Lower lobe of right lung (tissue), 2 donors: Measurements from ENCODE around the gene CORO6. TPM values are rescaled to one million over a fixed set of nuclear protein-coding genes. Genes with fewer than 3 reads are reported as not detected.

Source experiments
- ATAC-seq, 2 donors: fragments of 200-7000 bp; cut with Tn5 transposase; one replicate each; pipeline ENCODE4 v1.9.1; 2020 to 2022; ENCODE audit warnings: mild to moderate bottlenecking in 2 of 2, moderate library complexity in 2 of 2
- DNase-seq: peaks from one replicate; pipeline ENCODE4 v3.0.0-alpha.2; 2020
- H3K27ac ChIP-seq: fragments of 200-600 bp; one replicate; pipeline ENCODE4 v1.8.0; 2022
- H3K27me3 ChIP-seq: fragments of 200-600 bp; one replicate; pipeline ENCODE4 v1.8.0; 2022; ENCODE audit warnings: low read depth
- H3K36me3 ChIP-seq: fragments of 200-600 bp; one replicate; pipeline ENCODE4 v1.8.0; 2022; ENCODE audit warnings: mild to moderate bottlenecking
- H3K4me1 ChIP-seq: fragments of 200-600 bp; one replicate; pipeline ENCODE4 v1.8.0; 2022
- H3K4me3 ChIP-seq: fragments of 200-600 bp; one replicate; pipeline ENCODE4 v1.8.0; 2022; ENCODE audit warnings: mild to moderate bottlenecking
- H3K9me3 ChIP-seq: fragments of 200-600 bp; one replicate; pipeline ENCODE4 v1.8.0; 2022
- intact Hi-C: fragments of 100-400 bp; cut with DNase I; formaldehyde crosslinking; loops from one replicate; pipeline ENCODE4 v1.11.0; 2022
- long read RNA-seq: library from polyadenylated mRNA; unstranded; transcript quantifications from one replicate; pipeline ENCODE4 v2.0.0, GENCODE V29; 2021
- total RNA-seq: library from RNA; stranded (reverse); fragmentation: NEBNext Ultra II Directional; extraction: Animal tissue kit (Norgen Biotek cat#: 25700); gene quantifications from one replicate; pipeline ENCODE4 v1.2.1, GENCODE V29; 2021
- TF ChIP-seq, protein P1 (sequence below): fragments of 200-600 bp; IDR thresholded peaks from one replicate; pipeline ENCODE4 v1.8.0; 2022; ENCODE audit warnings: antibody characterized with exemption, mild to moderate bottlenecking
- donor health status: DM: no; HTN: yes; CAD: no; lungs with severe emphysema.

CORO6 gene
- 6.6 TPM for total RNA-seq
- long read RNA-seq, partial matches to known transcripts, result 4 of 19 reads
- long read RNA-seq, other reads (novel, unspliced or antisense), result 13 of 19 reads

DNA sequence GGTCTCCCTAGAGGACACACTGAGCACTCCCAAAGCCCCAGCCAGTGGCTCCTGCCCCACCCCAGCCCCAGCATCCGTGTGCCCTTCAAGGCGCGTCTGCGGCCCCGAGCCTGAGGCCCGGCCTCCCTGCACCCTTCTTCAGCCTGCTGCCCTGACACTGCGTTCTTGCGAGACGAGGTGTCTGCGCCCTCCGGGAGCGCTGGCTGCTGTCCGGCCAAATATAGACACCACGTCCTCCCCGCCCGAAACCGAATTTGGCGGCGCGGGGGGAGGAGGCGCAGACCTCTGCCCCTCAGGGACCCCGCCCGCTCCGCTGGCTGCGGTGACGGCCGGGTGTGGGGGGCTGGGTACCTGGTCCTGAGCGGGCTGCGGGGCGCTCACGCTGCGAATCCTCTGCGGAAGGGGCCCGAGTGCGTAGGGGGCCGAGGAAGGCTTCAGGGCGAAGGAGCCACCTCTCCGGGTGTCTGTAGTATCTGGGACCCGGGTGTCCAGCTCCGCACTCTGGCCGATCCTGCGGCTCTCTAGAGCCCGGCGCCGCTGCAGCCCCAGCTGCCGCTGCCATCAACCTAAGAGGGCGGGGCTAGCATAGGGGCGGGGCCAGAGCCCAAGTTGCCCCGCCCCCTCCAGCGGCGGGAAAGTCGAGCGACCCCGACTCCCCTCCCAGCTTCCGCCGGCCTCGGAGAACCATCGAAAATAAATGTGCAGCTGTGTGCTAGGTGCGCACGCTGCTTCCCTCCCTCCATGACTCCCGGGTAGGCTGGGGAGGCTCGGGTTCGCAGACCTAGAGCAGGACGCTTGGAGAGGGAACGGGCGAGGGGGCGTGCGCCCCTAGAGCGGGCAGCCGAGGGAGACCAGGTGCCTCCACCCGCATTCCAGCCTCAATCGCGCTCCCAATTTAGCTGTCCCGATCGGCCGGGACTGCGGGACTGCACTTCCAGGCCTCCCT, at the start of gene CORO6:
TSS of gene CORO6 (minus strand) at position 576 of the 946 bp plus-strand sequence. CDS start 1,491 bp downstream, outside the sequence.
- TF ChIP-seq, protein P1, sequence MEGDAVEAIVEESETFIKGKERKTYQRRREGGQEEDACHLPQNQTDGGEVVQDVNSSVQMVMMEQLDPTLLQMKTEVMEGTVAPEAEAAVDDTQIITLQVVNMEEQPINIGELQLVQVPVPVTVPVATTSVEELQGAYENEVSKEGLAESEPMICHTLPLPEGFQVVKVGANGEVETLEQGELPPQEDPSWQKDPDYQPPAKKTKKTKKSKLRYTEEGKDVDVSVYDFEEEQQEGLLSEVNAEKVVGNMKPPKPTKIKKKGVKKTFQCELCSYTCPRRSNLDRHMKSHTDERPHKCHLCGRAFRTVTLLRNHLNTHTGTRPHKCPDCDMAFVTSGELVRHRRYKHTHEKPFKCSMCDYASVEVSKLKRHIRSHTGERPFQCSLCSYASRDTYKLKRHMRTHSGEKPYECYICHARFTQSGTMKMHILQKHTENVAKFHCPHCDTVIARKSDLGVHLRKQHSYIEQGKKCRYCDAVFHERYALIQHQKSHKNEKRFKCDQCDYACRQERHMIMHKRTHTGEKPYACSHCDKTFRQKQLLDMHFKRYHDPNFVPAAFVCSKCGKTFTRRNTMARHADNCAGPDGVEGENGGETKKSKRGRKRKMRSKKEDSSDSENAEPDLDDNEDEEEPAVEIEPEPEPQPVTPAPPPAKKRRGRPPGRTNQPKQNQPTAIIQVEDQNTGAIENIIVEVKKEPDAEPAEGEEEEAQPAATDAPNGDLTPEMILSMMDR, result no peak
- Histone ChIP-seq H3K4me3 (peak within 1 kb of the TSS; percentile 76), H3K4me1 (peaks cover 26% of the 10 kb centered on the region), H3K36me3 (no peaks in the 10 kb centered on the region), H3K27ac (peak within 1 kb of the TSS; percentile 34), H3K27me3 (no peaks in the 10 kb centered on the region), H3K9me3 (no peaks in the 10 kb centered on the region)
- peak; percentile 67 to 75 for ATAC-seq
- intact Hi-C loops, result no loop called here
- DNase-seq, result peak; percentile 66

DNA sequence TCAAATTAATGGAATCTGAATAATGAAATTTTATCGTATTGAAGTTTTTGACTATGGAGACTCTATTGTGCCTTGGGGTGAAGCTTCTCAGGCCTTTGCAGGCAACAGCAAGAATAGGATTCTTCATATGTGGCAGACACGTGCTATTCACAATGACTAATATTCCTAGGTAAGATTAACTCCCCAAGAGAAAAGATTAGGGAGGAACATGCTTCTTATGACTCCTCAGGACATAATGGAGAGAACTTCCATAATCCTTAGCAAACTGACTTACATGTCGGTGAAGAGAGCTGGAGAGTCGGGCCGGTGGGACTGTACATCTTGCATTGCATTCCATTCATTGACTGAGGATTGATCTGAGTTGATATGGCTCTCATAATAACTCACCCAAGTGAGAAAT, 48.9 kb upstream of the CORO6 start:
- peaks cover 96% of the 10 kb centered on the region for H3K36me3 ChIP-seq
- ATAC-seq, result no peak

DNA sequence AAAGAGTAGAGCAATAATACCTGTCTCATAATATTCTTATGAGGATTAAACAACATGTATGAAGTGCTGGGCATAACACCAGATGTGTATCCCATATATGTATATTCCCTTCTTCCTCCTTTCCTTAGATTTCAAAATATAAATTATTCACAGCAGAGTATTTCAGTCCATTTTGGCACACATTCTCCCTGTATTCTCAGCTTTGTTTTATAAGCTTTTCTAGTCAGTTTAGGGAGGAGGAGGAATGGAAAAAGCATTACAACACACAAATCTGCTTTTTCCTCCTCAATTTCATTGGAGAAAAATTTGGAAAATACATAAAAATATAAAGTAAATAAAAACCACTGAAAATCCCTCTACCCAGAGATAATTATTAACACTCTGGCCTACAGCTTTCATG, 46.6 kb upstream of the CORO6 start:
- ATAC-seq, result no peak
- H3K27ac ChIP-seq, result no peak overlapping the region
- intact Hi-C loops, result no loop called here
- H3K36me3 ChIP-seq, result peaks cover 96% of the 10 kb centered on the region
- TF ChIP-seq, protein P1, result no peak
- no peaks in the 10 kb centered on the region for H3K9me3 ChIP-seq
- no peak for DNase-seq
- H3K4me1 ChIP-seq, result peaks cover 6% of the 10 kb centered on the region
- H3K4me3 ChIP-seq, result no peak overlapping the region
- no peaks in the 10 kb centered on the region for H3K27me3 ChIP-seq

More for the DNA sequence above, 48.9 kb upstream of the CORO6 start:
- TF ChIP-seq, protein P1, result no peak
- Histone ChIP-seq H3K27me3 (no peaks in the 10 kb centered on the region), H3K9me3 (no peaks in the 10 kb centered on the region), H3K4me3 (no peak overlapping the region), H3K27ac (no peak overlapping the region), H3K4me1 (no peaks in the 10 kb centered on the region)
- intact Hi-C loops, result no loop called here
- DNase-seq, result no peak

DNA sequence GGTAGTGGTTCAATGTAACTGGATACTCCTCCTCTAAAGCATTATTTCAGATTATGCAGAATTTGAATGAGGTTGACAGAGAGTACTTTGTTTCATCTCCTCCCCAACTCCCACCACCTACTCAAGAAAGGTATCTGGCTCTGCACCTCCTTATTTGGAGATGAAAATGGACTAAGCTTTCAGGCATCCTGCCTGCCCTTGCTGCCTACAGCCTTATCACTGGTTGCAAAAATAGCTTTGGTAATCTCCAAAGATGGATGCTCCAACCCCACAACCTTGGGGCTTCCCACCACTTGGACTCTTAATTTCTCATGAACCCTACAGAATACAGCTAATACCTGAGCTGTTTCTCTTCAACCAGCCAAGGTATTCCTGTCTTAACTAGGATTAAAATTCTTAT, 45.3 kb upstream of the CORO6 start:
- Histone ChIP-seq H3K9me3 (no peaks in the 10 kb centered on the region), H3K27me3 (no peaks in the 10 kb centered on the region), H3K27ac (no peak overlapping the region), H3K4me1 (peaks cover 11% of the 10 kb centered on the region), H3K36me3 (peaks cover 97% of the 10 kb centered on the region), H3K4me3 (no peak overlapping the region)
- intact Hi-C loops, result no loop called here
- no peak for DNase-seq
- TF ChIP-seq, protein P1, result no peak
- no peak for ATAC-seq

DNA sequence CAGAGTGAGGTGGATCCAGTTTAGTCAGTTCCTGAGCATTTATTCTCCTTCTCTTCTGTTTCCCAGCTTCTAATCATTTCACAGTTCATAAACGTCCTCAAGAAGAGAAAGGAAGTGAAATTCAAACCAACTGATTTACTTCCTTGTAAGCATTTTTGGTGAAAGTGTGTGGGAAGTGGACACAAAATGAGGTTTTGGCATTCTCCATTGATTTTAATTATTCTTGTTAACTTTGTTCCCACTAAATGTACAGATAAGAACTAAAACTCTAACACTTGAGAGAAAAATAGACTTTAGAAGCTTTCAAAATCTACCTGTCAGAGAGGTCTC, 42.7 kb upstream of the CORO6 start:
- no peak overlapping the region for H3K27ac ChIP-seq
- intact Hi-C loops, result no loop called here
- H3K4me3 ChIP-seq, result no peak overlapping the region
- ATAC-seq, result peak in 1 of 2 donors; percentile 37
- no peaks in the 10 kb centered on the region for H3K27me3 ChIP-seq
- TF ChIP-seq, protein P1, result no peak
- no peak for DNase-seq
- peaks cover 15% of the 10 kb centered on the region for H3K4me1 ChIP-seq
- no peaks in the 10 kb centered on the region for H3K9me3 ChIP-seq
- H3K36me3 ChIP-seq, result peaks cover 87% of the 10 kb centered on the region
